Calu3 (cell line): ENCODE measurements around the gene NSMCE1. TPM values are rescaled to one million over a fixed set of nuclear protein-coding genes. Genes with fewer than 3 reads are reported as not detected.

ENCODE experiments used
- BruUV-seq: library from RNA; stranded (reverse); fragments of 400-500 nt; replicated peaks from 2 replicates; lab custom pipeline; 2021; lab: Mats Ljungman, UMichigan
- CTCF ChIA-PET: fragments of 300-600 bp; sonication (Branson Sonifier 250); formaldehyde crosslinking; loops from one replicate; lab custom pipeline; 2022; ENCODE audit warnings: antibody characterized with exemption; lab: Charles Lee
- DNase-seq: peaks from one replicate; pipeline ENCODE4 v3.0.0; 2022
- H3K27ac Mint-ChIP-seq: one replicate; pipeline ENCODE4 v1.8.0; 2022; ENCODE audit warnings: mixed read lengths; ENCODE audit not compliant: unreplicated experiment
- H3K27me3 Mint-ChIP-seq: one replicate; pipeline ENCODE4 v1.8.0; 2022; ENCODE audit warnings: mixed read lengths; ENCODE audit not compliant: unreplicated experiment
- H3K36me3 Mint-ChIP-seq: one replicate; pipeline ENCODE4 v1.8.0; 2022; ENCODE audit warnings: mild to moderate bottlenecking, moderate library complexity, mixed read lengths; ENCODE audit not compliant: insufficient read depth, unreplicated experiment
- H3K4me1 Mint-ChIP-seq: one replicate; pipeline ENCODE4 v1.8.0; 2022; ENCODE audit warnings: mild to moderate bottlenecking, low read depth, mixed read lengths; ENCODE audit not compliant: unreplicated experiment
- H3K4me3 Mint-ChIP-seq: one replicate; pipeline ENCODE4 v1.8.0; 2022; ENCODE audit warnings: mild to moderate bottlenecking, low read depth, moderate library complexity, mixed read lengths; ENCODE audit not compliant: unreplicated experiment
- H3K9me3 Mint-ChIP-seq: one replicate; pipeline ENCODE4 v1.8.0; 2022; ENCODE audit warnings: low read depth, mixed read lengths; ENCODE audit not compliant: unreplicated experiment
- CTCF ChIP-seq: fragments of 200-600 bp; IDR thresholded peaks from one replicate; pipeline ENCODE4 v1.8.0; 2022; ENCODE audit warnings: antibody characterized with exemption; ENCODE audit not compliant: unreplicated experiment
- intact Hi-C: fragments of 100-400 bp; cut with micrococcal nuclease; formaldehyde crosslinking; loops from one replicate; pipeline ENCODE4 v1.10.0; 2022; ENCODE audit not compliant: unreplicated experiment
- total RNA-seq: library from RNA; stranded (reverse); gene quantifications from 2 replicates; pipeline ENCODE4 v1.2.3, GENCODE V29; 2022

The NSMCE1 gene
- total RNA-seq, 1 experiment from 2014 or later: 83.2 TPM

DNA sequence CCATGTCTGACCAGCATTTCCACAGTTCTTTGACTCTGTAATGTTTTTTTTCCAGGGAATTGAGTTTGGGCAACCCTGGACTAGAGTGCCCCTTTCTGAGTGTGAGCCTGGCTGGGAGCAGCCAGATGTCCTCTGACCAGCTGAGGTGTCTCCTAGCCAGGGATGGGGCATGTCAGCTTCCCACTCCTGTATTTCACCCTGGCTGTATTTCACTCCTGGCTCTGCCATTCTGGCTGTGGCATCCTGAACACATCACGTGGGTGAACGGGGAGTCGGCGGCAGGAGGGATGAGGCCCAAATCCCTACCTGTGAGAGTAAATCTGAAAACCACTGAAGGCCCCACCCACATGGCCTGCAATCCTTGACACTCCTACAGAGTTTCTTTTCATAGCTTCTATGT, 34.0 kb downstream of the NSMCE1 start:
- Mint-ChIP-seq H3K36me3 (peaks cover 35% of the 10 kb centered on the region), H3K4me1 (peaks cover 24% of the 10 kb centered on the region), H3K27ac (peak overlapping the region; percentile 57), H3K9me3 (no peaks in the 10 kb centered on the region), H3K4me3 (no peak overlapping the region), H3K27me3 (no peaks in the 10 kb centered on the region)
- no TSS peak for BruUV-seq
- no peak for DNase-seq
- intact Hi-C loops: loop anchor here (1.0 to 10.0 kb wide), 2 partner anchors 134 to 220 kb away; no protein-coding TSS in a partner anchor
- TF ChIP-seq CTCF: no peak
- CTCF ChIA-PET: interaction anchor here (0.6 to 3.2 kb wide), 9 partner anchors 9 to 135 kb away, joined by 3 to 43 read pairs (median 4); partner anchors contain the start of gene KDM8

DNA sequence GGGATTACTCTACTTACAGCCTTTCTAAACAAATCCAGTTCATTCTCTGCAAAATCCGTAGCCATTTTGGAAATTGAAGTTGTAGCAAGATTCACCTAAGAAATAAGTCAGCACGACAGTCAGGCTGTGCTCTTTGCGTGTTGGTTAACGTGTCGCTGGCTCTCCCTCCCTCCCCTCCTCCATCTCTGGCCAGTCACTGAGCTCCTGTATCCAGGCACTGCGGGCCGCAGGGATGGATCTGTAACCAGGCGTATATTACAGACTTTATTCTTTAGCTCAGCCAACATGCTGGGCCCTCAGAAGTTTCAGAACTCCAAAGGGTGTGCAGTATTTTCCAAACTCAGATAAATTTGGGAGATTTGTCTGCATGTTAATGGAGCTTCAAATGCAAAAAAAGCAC, 34.4 kb downstream of the NSMCE1 start:
- H3K4me1 Mint-ChIP-seq: peaks cover 24% of the 10 kb centered on the region
- peaks cover 35% of the 10 kb centered on the region for H3K36me3 Mint-ChIP-seq
- H3K9me3 Mint-ChIP-seq: no peaks in the 10 kb centered on the region
- CTCF ChIA-PET: interaction anchor here (1.6 to 3.2 kb wide), 3 partner anchors 9 to 133 kb away, joined by 5 to 43 read pairs (median 6); no protein-coding TSS in a partner anchor
- BruUV-seq: no TSS peak
- H3K27me3 Mint-ChIP-seq: no peaks in the 10 kb centered on the region
- DNase-seq: no peak
- H3K27ac Mint-ChIP-seq: no peak overlapping the region
- no peak overlapping the region for H3K4me3 Mint-ChIP-seq
- no peak for TF ChIP-seq CTCF
- intact Hi-C loops: loop anchor here (10.0 kb wide), 1 partner anchor 221 kb away; no protein-coding TSS in a partner anchor

- no peak for DNase-seq
- peaks cover 24% of the 10 kb centered on the region for H3K4me1 Mint-ChIP-seq
- intact Hi-C loops: loop anchor here (10.0 kb wide), 1 partner anchor 221 kb away; no protein-coding TSS in a partner anchor
- H3K4me3 Mint-ChIP-seq: no peak overlapping the region
- no TSS peak for BruUV-seq
- no peaks in the 10 kb centered on the region for H3K27me3 Mint-ChIP-seq
- H3K36me3 Mint-ChIP-seq: peaks cover 35% of the 10 kb centered on the region
- H3K9me3 Mint-ChIP-seq: no peaks in the 10 kb centered on the region
- no peak for TF ChIP-seq CTCF
- no peak overlapping the region for H3K27ac Mint-ChIP-seq
- CTCF ChIA-PET: interaction anchor here (1.6 to 3.2 kb wide), 2 partner anchors 9 to 134 kb away, joined by 5 to 43 read pairs; no protein-coding TSS in a partner anchor
Observed at GRCh38 chr16:27233731-27234130, 34.8 kb downstream of the NSMCE1 start.

DNA sequence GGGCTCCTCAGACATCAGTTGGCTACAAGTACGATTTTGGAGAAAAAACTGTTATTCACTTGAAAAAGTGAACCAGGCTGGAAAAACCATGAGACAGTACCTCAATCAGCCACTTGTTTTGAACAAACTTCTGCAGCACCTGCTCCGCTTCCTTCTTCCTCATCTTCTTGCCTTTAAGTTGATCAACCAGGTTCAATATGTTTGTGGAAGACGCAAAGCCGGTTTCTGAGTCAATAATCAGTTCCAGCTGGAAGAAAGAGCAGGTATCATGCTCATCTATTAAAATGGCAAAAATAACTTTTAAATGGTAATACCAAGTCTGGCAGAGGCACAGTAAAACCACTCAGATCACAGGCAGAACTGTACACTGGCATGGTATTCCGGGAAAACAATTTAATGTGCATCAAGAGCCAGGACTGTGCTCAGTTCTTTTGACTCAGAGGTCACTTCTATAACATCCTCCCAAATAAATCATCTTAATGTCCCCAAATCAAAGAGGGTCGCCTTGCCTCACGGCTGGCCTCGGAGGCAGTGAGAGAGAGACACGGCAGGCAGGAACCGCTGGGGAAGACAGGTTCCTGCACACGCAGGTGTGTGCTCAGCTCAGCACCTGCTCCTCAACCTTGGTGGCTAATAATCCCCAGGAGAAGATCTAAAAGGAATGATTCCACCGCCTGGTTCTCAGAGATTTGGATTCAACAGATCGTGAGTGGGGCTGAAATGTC, 35.5 kb downstream of the NSMCE1 start:
- no peaks in the 10 kb centered on the region for H3K27me3 Mint-ChIP-seq
- DNase-seq: no peak
- no peak overlapping the region for H3K4me3 Mint-ChIP-seq
- no peak for TF ChIP-seq CTCF
- CTCF ChIA-PET: no interaction called here
- no peak overlapping the region for H3K27ac Mint-ChIP-seq
- H3K4me1 Mint-ChIP-seq: peaks cover 17% of the 10 kb centered on the region
- peaks cover 35% of the 10 kb centered on the region for H3K36me3 Mint-ChIP-seq
- BruUV-seq: no TSS peak
- no peaks in the 10 kb centered on the region for H3K9me3 Mint-ChIP-seq
- intact Hi-C loops: loop anchor here (10.0 kb wide), 1 partner anchor 222 kb away; no protein-coding TSS in a partner anchor
